WTC11 (cell line): ENCODE data around the gene SLC25A21.

Experiments
- CREM ChIP-seq: sonication (generic); formaldehyde crosslinking; IDR thresholded peaks from 2 replicates; pipeline ENCODE4 v1.8.1; 2022; ENCODE audit warnings: mild to moderate bottlenecking, missing genetic modification reagents, moderate library complexity
- ESRRA ChIP-seq: sonication (generic); formaldehyde crosslinking; IDR thresholded peaks from 2 replicates; pipeline ENCODE4 v1.8.1; 2022; ENCODE audit warnings: mild to moderate bottlenecking, missing genetic modification reagents, borderline replicate concordance
- SP1 ChIP-seq: sonication (generic); formaldehyde crosslinking; conservative IDR thresholded peaks from 2 replicates; pipeline ENCODE4 v1.8.1; 2022; ENCODE audit warnings: missing genetic modification reagents
- ZNF138 ChIP-seq: sonication (generic); formaldehyde crosslinking; conservative IDR thresholded peaks from 2 replicates; pipeline ENCODE4 v1.8.1; 2022; ENCODE audit warnings: mild to moderate bottlenecking, moderate library complexity, missing genetic modification reagents
- TF ChIP-seq, protein P1 (sequence below): fragments of 200-600 bp; IDR thresholded peaks from 2 replicates; pipeline ENCODE4 v1.8.0; 2022; ENCODE audit warnings: antibody characterized with exemption
- TF ChIP-seq, protein P2 (sequence below): fragments of 250-450 bp; sonication (Bioruptor Pico); IDR thresholded peaks from 2 replicates; pipeline ENCODE4 v1.8.0; 2021; ENCODE audit warnings: mild to moderate bottlenecking
- TF ChIP-seq, protein P3 (sequence below): sonication (generic); formaldehyde crosslinking; IDR thresholded peaks from 2 replicates; pipeline ENCODE4 v1.8.1; 2023; ENCODE audit warnings: mild to moderate bottlenecking, missing genetic modification reagents

DNA sequence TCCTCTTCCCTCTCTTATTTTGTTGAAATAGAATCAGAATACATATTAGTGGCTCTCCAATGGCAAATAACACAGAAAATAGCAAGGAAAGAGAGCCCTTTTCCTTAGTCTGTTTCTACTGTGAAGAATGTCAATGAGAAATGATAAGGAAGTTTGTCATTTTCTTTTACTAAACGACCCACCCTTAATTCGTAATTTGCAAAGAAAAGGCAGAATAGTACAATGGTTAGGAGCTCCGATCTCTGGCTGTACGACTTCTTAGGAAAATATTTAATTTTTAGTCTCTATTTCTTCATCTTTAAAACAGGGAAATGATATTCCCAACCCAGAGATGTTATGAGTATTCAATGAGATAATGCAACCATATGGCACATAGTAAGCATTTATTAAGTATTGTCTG, 504.7 kb downstream of the SLC25A21 start:
- TF ChIP-seq, protein P1, sequence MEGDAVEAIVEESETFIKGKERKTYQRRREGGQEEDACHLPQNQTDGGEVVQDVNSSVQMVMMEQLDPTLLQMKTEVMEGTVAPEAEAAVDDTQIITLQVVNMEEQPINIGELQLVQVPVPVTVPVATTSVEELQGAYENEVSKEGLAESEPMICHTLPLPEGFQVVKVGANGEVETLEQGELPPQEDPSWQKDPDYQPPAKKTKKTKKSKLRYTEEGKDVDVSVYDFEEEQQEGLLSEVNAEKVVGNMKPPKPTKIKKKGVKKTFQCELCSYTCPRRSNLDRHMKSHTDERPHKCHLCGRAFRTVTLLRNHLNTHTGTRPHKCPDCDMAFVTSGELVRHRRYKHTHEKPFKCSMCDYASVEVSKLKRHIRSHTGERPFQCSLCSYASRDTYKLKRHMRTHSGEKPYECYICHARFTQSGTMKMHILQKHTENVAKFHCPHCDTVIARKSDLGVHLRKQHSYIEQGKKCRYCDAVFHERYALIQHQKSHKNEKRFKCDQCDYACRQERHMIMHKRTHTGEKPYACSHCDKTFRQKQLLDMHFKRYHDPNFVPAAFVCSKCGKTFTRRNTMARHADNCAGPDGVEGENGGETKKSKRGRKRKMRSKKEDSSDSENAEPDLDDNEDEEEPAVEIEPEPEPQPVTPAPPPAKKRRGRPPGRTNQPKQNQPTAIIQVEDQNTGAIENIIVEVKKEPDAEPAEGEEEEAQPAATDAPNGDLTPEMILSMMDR = no peak
- TF ChIP-seq ZNF138 (no peak), ESRRA (no peak), CREM (CRISPR knock-in tag) (no peak), SP1 (CRISPR knock-in tag) (no peak)
- TF ChIP-seq, protein P2, sequence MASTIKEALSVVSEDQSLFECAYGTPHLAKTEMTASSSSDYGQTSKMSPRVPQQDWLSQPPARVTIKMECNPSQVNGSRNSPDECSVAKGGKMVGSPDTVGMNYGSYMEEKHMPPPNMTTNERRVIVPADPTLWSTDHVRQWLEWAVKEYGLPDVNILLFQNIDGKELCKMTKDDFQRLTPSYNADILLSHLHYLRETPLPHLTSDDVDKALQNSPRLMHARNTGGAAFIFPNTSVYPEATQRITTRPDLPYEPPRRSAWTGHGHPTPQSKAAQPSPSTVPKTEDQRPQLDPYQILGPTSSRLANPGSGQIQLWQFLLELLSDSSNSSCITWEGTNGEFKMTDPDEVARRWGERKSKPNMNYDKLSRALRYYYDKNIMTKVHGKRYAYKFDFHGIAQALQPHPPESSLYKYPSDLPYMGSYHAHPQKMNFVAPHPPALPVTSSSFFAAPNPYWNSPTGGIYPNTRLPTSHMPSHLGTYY (CRISPR knock-in tag) = no peak
- TF ChIP-seq, protein P3, sequence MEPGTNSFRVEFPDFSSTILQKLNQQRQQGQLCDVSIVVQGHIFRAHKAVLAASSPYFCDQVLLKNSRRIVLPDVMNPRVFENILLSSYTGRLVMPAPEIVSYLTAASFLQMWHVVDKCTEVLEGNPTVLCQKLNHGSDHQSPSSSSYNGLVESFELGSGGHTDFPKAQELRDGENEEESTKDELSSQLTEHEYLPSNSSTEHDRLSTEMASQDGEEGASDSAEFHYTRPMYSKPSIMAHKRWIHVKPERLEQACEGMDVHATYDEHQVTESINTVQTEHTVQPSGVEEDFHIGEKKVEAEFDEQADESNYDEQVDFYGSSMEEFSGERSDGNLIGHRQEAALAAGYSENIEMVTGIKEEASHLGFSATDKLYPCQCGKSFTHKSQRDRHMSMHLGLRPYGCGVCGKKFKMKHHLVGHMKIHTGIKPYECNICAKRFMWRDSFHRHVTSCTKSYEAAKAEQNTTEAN (CRISPR knock-in tag) = no peak
